ENCODE results near the gene ATRIP. TPM values are rescaled to one million over a fixed set of nuclear protein-coding genes. Genes with fewer than 3 reads are reported as not detected.

ATRIP gene
- total and polyA plus RNA-seq, 2 experiments from 2014 or later: 4.3 to 4.5 TPM

GRCh38 chr3:48418651-48419050 lies 27.9 kb upstream of the ATRIP start:
- no peak overlapping the region for H3K4me3 ChIP-seq
- TF ChIP-seq EZH2phosphoT487 (IDR thresholded peaks at IDR 0.05; ENCODE audit: low read depth, severe bottlenecking, unreplicated experiment) (no peak), EZH2 (IDR thresholded peaks at IDR 0.05; ENCODE audit: borderline replicate concordance) (no peak), CTCF (IDR thresholded peaks at IDR 0.05; ENCODE audit: poor library complexity) (no peak)
- DNase-seq (ENCODE audit: low spot score): no peak
- H3K27ac ChIP-seq: no peak overlapping the region
- no peaks in the 10 kb centered on the region for H3K9me3 ChIP-seq (ENCODE audit: low read depth)
- no peaks in the 10 kb centered on the region for H3K27me3 ChIP-seq
- no peaks in the 10 kb centered on the region for H3K36me3 ChIP-seq (replicated peaks; ENCODE audit: insufficient read depth, low read depth)
- H3K4me1 ChIP-seq (ENCODE audit: insufficient read depth): no peaks in the 10 kb centered on the region
- no peaks in the 10 kb centered on the region for H3K9me2 ChIP-seq (replicated peaks; ENCODE audit: insufficient read depth)
- 95% methylated on average over 8 of the region's 9 CpGs for WGBS (ENCODE audit: low lambda C conversion rate, missing lambda C conversion rate)
- no peak overlapping the region for H2AFZ ChIP-seq
- peaks cover 9% of the 10 kb centered on the region for H4K20me1 ChIP-seq (ENCODE audit: insufficient read depth, poor library complexity, severe bottlenecking)
- no peak overlapping the region for H3K4me2 ChIP-seq
- H3K79me2 ChIP-seq: peaks cover 22% of the 10 kb centered on the region

- H3K9me3 ChIP-seq (ENCODE audit: low read depth): no peaks in the 10 kb centered on the region
- H3K79me2 ChIP-seq: peaks cover 27% of the 10 kb centered on the region
- WGBS (ENCODE audit: low lambda C conversion rate, missing lambda C conversion rate): 98% methylated on average over 9 of the region's 9 CpGs
- peaks cover 12% of the 10 kb centered on the region for H4K20me1 ChIP-seq (ENCODE audit: insufficient read depth, poor library complexity, severe bottlenecking)
- TF ChIP-seq CTCF (IDR thresholded peaks at IDR 0.05; ENCODE audit: poor library complexity) (no peak), EZH2 (IDR thresholded peaks at IDR 0.05; ENCODE audit: borderline replicate concordance) (no peak), EZH2phosphoT487 (IDR thresholded peaks at IDR 0.05; ENCODE audit: low read depth, severe bottlenecking, unreplicated experiment) (no peak)
- DNase-seq (ENCODE audit: low spot score): no peak
- no peak overlapping the region for H3K4me2 ChIP-seq
- H3K9me2 ChIP-seq (replicated peaks; ENCODE audit: insufficient read depth): no peaks in the 10 kb centered on the region
- no peaks in the 10 kb centered on the region for H3K36me3 ChIP-seq (replicated peaks; ENCODE audit: insufficient read depth, low read depth)
- no peaks in the 10 kb centered on the region for H3K27me3 ChIP-seq
- no peak overlapping the region for H2AFZ ChIP-seq
- no peak overlapping the region for H3K27ac ChIP-seq
- H3K4me3 ChIP-seq: no peak overlapping the region
- no peaks in the 10 kb centered on the region for H3K4me1 ChIP-seq (ENCODE audit: insufficient read depth)
These were observed 27.4 kb upstream of the ATRIP start for GRCh38 chr3:48419149-48419548.

- H3K4me1 ChIP-seq (ENCODE audit: insufficient read depth): no peaks in the 10 kb centered on the region
- TF ChIP-seq EZH2phosphoT487 (IDR thresholded peaks at IDR 0.05; ENCODE audit: low read depth, severe bottlenecking, unreplicated experiment) (no peak), CTCF (IDR thresholded peaks at IDR 0.05; ENCODE audit: poor library complexity) (no peak), EZH2 (IDR thresholded peaks at IDR 0.05; ENCODE audit: borderline replicate concordance) (no peak)
- no peak for DNase-seq (ENCODE audit: low spot score)
- H4K20me1 ChIP-seq (ENCODE audit: insufficient read depth, poor library complexity, severe bottlenecking): peaks cover 16% of the 10 kb centered on the region
- no peaks in the 10 kb centered on the region for H3K9me3 ChIP-seq (ENCODE audit: low read depth)
- no peak overlapping the region for H3K4me3 ChIP-seq
- H3K4me2 ChIP-seq: no peak overlapping the region
- no peaks in the 10 kb centered on the region for H3K27me3 ChIP-seq
- H3K36me3 ChIP-seq (replicated peaks; ENCODE audit: insufficient read depth, low read depth): no peaks in the 10 kb centered on the region
- H3K27ac ChIP-seq: no peak overlapping the region
- H3K9me2 ChIP-seq (replicated peaks; ENCODE audit: insufficient read depth): no peaks in the 10 kb centered on the region
- 96% methylated on average over 16 of the region's 17 CpGs for WGBS (ENCODE audit: low lambda C conversion rate, missing lambda C conversion rate)
- no peak overlapping the region for H2AFZ ChIP-seq
- peaks cover 31% of the 10 kb centered on the region for H3K79me2 ChIP-seq
These were observed 26.9 kb upstream of the ATRIP start for GRCh38 chr3:48419597-48419996.

GRCh38 chr3:48420561-48420960 lies 26.0 kb upstream of the ATRIP start:
- no peaks in the 10 kb centered on the region for H3K27me3 ChIP-seq
- no peak overlapping the region for H3K27ac ChIP-seq
- H3K4me3 ChIP-seq: no peak overlapping the region
- TF ChIP-seq CTCF (IDR thresholded peaks at IDR 0.05; ENCODE audit: poor library complexity) (no peak), EZH2phosphoT487 (IDR thresholded peaks at IDR 0.05; ENCODE audit: low read depth, severe bottlenecking, unreplicated experiment) (no peak), EZH2 (IDR thresholded peaks at IDR 0.05; ENCODE audit: borderline replicate concordance) (no peak)
- DNase-seq (ENCODE audit: low spot score): no peak
- peaks cover 9% of the 10 kb centered on the region for H3K4me1 ChIP-seq (ENCODE audit: insufficient read depth)
- no peak overlapping the region for H3K4me2 ChIP-seq
- peaks cover 26% of the 10 kb centered on the region for H4K20me1 ChIP-seq (ENCODE audit: insufficient read depth, poor library complexity, severe bottlenecking)
- no peak overlapping the region for H2AFZ ChIP-seq
- H3K36me3 ChIP-seq (replicated peaks; ENCODE audit: insufficient read depth, low read depth): no peaks in the 10 kb centered on the region
- H3K79me2 ChIP-seq: peaks cover 41% of the 10 kb centered on the region
- H3K9me2 ChIP-seq (replicated peaks; ENCODE audit: insufficient read depth): no peaks in the 10 kb centered on the region
- WGBS (ENCODE audit: low lambda C conversion rate, missing lambda C conversion rate): 96% methylated on average over 14 of the region's 14 CpGs
- H3K9me3 ChIP-seq (ENCODE audit: low read depth): no peaks in the 10 kb centered on the region
